Lower lobe of right lung (tissue), 2 donors: ENCODE measurements around the gene OR5H1. TPM values are rescaled to one million over a fixed set of nuclear protein-coding genes. Genes with fewer than 3 reads are reported as not detected.

Experiments used
- ATAC-seq, 2 donors: fragments of 200-7000 bp; cut with Tn5 transposase; one replicate each; pipeline ENCODE4 v1.9.1; 2020 to 2022; ENCODE audit warnings: mild to moderate bottlenecking in 2 of 2, moderate library complexity in 2 of 2
- DNase-seq: peaks from one replicate; pipeline ENCODE4 v3.0.0-alpha.2; 2020
- H3K27ac ChIP-seq: fragments of 200-600 bp; one replicate; pipeline ENCODE4 v1.8.0; 2022
- H3K27me3 ChIP-seq: fragments of 200-600 bp; one replicate; pipeline ENCODE4 v1.8.0; 2022; ENCODE audit warnings: low read depth
- H3K36me3 ChIP-seq: fragments of 200-600 bp; one replicate; pipeline ENCODE4 v1.8.0; 2022; ENCODE audit warnings: mild to moderate bottlenecking
- H3K4me1 ChIP-seq: fragments of 200-600 bp; one replicate; pipeline ENCODE4 v1.8.0; 2022
- H3K4me3 ChIP-seq: fragments of 200-600 bp; one replicate; pipeline ENCODE4 v1.8.0; 2022; ENCODE audit warnings: mild to moderate bottlenecking
- H3K9me3 ChIP-seq: fragments of 200-600 bp; one replicate; pipeline ENCODE4 v1.8.0; 2022
- CTCF ChIP-seq: fragments of 200-600 bp; IDR thresholded peaks from one replicate; pipeline ENCODE4 v1.8.0; 2022; ENCODE audit warnings: antibody characterized with exemption, mild to moderate bottlenecking
- intact Hi-C: fragments of 100-400 bp; cut with DNase I; formaldehyde crosslinking; loops from one replicate; pipeline ENCODE4 v1.11.0; 2022
- long read RNA-seq: library from polyadenylated mRNA; unstranded; transcript quantifications from one replicate; pipeline ENCODE4 v2.0.0, GENCODE V29; 2021
- total RNA-seq: library from RNA; stranded (reverse); fragmentation: NEBNext Ultra II Directional; extraction: Animal tissue kit (Norgen Biotek cat#: 25700); gene quantifications from one replicate; pipeline ENCODE4 v1.2.1, GENCODE V29; 2021
- donor health status: DM: no; HTN: yes; CAD: no; lungs with severe emphysema.

Gene OR5H1
- total RNA-seq: not detected
- long read RNA-seq: 0 reads

- no peaks in the 10 kb centered on the region for H3K4me1 ChIP-seq
- DNase-seq (no peak), ATAC-seq (no peak)
- intact Hi-C loops: no loop called here
- no peaks in the 10 kb centered on the region for H3K27me3 ChIP-seq
- no peaks in the 10 kb centered on the region for H3K9me3 ChIP-seq
- no peak for TF ChIP-seq CTCF
- no peak within 1 kb of the TSS for H3K27ac ChIP-seq
- H3K36me3 ChIP-seq: no peaks in the 10 kb centered on the region
- no peak within 1 kb of the TSS for H3K4me3 ChIP-seq
These were observed at the start of gene OR5H1 for GRCh38 chr3:98130421-98130820. OR5H1 (plus strand) TSS chr3:98130721; CDS start chr3:98132698, 1,977 bp downstream.

GRCh38 chr3:98086873-98087272 lies 43.6 kb upstream of the OR5H1 start, which contains the start of gene OR5AC2:
OR5AC2 (plus strand) TSS chr3:98087173; CDS start chr3:98087173, 0 bp downstream.
- no peak for ATAC-seq
- no peaks in the 10 kb centered on the region for H3K9me3 ChIP-seq
- no peak for TF ChIP-seq CTCF
- no peaks in the 10 kb centered on the region for H3K27me3 ChIP-seq
- intact Hi-C loops: no loop called here
- no peak within 1 kb of the TSS for H3K4me3 ChIP-seq
- DNase-seq: no peak
- H3K4me1 ChIP-seq: no peaks in the 10 kb centered on the region
- H3K27ac ChIP-seq: no peak within 1 kb of the TSS
- H3K36me3 ChIP-seq: no peaks in the 10 kb centered on the region

- Histone ChIP-seq H3K4me3 (no peak overlapping the region), H3K27me3 (no peaks in the 10 kb centered on the region), H3K27ac (no peak overlapping the region), H3K36me3 (no peaks in the 10 kb centered on the region), H3K4me1 (no peaks in the 10 kb centered on the region), H3K9me3 (no peaks in the 10 kb centered on the region)
- intact Hi-C loops: no loop called here
- DNase-seq: no peak
- no peak for ATAC-seq
- TF ChIP-seq CTCF: no peak
These were observed 34.6 kb upstream of the OR5H1 start for GRCh38 chr3:98095882-98096281.

GRCh38 chr3:98099848-98100247 lies 30.7 kb upstream of the OR5H1 start:
- Histone ChIP-seq H3K36me3 (no peaks in the 10 kb centered on the region), H3K4me1 (no peaks in the 10 kb centered on the region), H3K27ac (no peak overlapping the region), H3K9me3 (no peaks in the 10 kb centered on the region), H3K4me3 (no peak overlapping the region), H3K27me3 (no peaks in the 10 kb centered on the region)
- ATAC-seq (no peak), DNase-seq (no peak)
- intact Hi-C loops: no loop called here
- TF ChIP-seq CTCF: no peak

- H3K27ac ChIP-seq: no peak overlapping the region
- no peak for TF ChIP-seq CTCF
- ATAC-seq: no peak
- DNase-seq: no peak
- no peaks in the 10 kb centered on the region for H3K9me3 ChIP-seq
- no peaks in the 10 kb centered on the region for H3K27me3 ChIP-seq
- no peak overlapping the region for H3K4me3 ChIP-seq
- intact Hi-C loops: no loop called here
- no peaks in the 10 kb centered on the region for H3K4me1 ChIP-seq
- no peaks in the 10 kb centered on the region for H3K36me3 ChIP-seq
These were observed 22.4 kb upstream of the OR5H1 start for GRCh38 chr3:98108162-98108561.
